ENCODE results near the gene ANAPC2.

DNA sequence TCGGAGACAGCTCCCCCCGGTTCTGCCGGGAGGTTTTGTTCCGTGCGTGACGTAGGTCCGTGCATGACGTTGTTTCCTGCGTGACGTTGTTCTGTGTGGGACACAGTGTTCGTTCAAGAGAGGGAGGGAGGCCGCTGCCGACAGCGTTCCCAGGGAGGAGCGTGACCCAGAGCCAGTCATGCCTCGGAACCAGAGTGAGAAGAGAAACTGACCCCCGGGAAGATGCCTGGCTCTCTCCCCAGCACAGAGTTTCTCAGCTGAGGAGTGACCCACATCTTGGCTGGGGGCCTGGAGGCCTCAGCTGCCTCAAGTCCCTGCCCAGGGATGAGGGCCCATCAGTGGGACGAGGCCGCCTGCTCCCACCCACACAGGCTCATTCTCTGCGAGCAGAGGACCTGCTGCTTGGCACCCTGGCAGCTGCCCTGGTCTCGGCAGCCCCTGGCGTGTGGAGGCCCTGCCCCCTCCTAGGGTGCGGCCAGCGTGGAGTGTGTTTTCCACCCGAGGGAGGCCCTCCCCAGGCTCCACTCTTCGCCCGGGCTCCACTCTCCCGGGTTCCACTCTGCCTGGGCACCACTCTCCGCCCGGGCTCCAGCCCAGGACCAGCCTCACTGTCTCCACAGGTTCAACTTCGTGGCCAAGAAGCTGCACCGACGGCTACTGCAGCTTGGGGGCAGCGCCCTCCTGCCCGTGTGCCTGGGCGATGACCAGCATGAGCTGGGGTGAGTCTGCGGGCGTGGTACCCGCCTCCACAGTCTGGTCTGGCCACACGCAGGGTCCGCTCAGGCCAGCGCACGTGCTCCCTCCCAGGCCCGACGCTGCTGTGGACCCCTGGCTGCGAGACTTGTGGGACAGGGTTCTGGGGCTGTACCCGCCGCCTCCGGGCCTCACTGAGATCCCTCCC is 25.1 kb upstream of the ANAPC2 start:
- TF ChIP-seq MXI1 (IDR thresholded peaks at IDR 0.05; ENCODE audit: borderline replicate concordance, low read depth, low read length) (no peak), CEBPB (IDR thresholded peaks at IDR 0.05; ENCODE audit: low read depth, low read length) (no peak), SMC3 (IDR thresholded peaks at IDR 0.05; ENCODE audit: low read depth, low read length) (no peak), RAD21 (IDR thresholded peaks at IDR 0.05; ENCODE audit: low read length) (no peak), CHD1 (IDR thresholded peaks at IDR 0.05; ENCODE audit: low read depth, low read length) (no peak), MAZ (IDR thresholded peaks at IDR 0.05; ENCODE audit: borderline replicate concordance, low read depth, low read length) (no peak), RCOR1 (IDR thresholded peaks at IDR 0.05; ENCODE audit: insufficient replicate concordance, low read length) (no peak), POLR2A (IDR thresholded peaks at IDR 0.05; ENCODE audit: low read depth, low read length) (no peak), RFX5 (IDR thresholded peaks at IDR 0.05; ENCODE audit: low read depth, low read length) (no peak), MAFK (IDR thresholded peaks at IDR 0.05; ENCODE audit: low read depth, low read length) (no peak), BHLHE40 (IDR thresholded peaks at IDR 0.05; ENCODE audit: low read depth, low read length) (no peak)
- TF ChIP-seq, protein P1, sequence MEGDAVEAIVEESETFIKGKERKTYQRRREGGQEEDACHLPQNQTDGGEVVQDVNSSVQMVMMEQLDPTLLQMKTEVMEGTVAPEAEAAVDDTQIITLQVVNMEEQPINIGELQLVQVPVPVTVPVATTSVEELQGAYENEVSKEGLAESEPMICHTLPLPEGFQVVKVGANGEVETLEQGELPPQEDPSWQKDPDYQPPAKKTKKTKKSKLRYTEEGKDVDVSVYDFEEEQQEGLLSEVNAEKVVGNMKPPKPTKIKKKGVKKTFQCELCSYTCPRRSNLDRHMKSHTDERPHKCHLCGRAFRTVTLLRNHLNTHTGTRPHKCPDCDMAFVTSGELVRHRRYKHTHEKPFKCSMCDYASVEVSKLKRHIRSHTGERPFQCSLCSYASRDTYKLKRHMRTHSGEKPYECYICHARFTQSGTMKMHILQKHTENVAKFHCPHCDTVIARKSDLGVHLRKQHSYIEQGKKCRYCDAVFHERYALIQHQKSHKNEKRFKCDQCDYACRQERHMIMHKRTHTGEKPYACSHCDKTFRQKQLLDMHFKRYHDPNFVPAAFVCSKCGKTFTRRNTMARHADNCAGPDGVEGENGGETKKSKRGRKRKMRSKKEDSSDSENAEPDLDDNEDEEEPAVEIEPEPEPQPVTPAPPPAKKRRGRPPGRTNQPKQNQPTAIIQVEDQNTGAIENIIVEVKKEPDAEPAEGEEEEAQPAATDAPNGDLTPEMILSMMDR (conservative IDR thresholded peaks at IDR 0.05; ENCODE audit: low read depth, low read length) = peak; percentile 15; the same call in 1 of the 2 replicates
- TF ChIP-seq, protein P2, sequence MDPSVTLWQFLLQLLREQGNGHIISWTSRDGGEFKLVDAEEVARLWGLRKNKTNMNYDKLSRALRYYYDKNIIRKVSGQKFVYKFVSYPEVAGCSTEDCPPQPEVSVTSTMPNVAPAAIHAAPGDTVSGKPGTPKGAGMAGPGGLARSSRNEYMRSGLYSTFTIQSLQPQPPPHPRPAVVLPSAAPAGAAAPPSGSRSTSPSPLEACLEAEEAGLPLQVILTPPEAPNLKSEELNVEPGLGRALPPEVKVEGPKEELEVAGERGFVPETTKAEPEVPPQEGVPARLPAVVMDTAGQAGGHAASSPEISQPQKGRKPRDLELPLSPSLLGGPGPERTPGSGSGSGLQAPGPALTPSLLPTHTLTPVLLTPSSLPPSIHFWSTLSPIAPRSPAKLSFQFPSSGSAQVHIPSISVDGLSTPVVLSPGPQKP (IDR thresholded peaks at IDR 0.05; ENCODE audit: borderline replicate concordance, low read depth, low read length) = no peak
